ENCODE data around the gene CKAP2L. TPM values are rescaled to one million over a fixed set of nuclear protein-coding genes. Genes with fewer than 3 reads are reported as not detected.

CKAP2L gene
- total and polyA plus RNA-seq, 10 of the 15 experiments (the other 5 are each of a cell fraction or from before 2014, with no cell fraction given): 10.5 to 37.4 (median 20.2) TPM

DNA sequence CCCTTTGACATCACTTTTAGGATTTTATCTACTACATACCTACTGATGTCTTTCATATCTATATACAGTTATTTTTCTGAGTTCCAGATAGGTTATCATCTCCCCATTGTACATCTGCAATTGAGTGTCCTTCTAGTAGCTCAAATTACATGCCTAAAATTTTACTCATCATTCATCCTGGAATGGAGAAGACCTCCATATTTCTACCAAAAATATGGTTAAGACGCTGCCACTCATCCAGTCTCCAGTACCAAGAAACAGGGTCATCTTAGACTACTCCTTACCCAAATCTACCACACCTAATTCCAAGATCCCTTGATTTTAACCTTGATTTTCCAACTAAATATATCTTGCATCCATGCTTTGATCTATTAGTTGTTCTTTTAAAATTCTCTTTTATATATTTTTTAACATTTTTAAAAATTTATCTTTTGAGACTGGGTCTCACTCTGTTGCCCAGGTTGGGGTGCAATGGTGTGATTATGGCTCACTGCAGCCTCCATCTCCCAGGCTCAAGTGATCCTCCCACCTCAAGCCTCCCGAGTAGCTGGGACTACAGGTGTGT lies 8.6 kb upstream of the CKAP2L start:
- RAD21 ChIA-PET (ENCODE audit: unreplicated experiment): interaction anchor here (0.8 to 1.6 kb wide), 6 partner anchors 10 to 70 kb away, joined by 3 to 6 read pairs (median 3); no protein-coding TSS in a partner anchor
- H3K9me3 ChIP-seq (replicated peaks; ENCODE audit: control insufficient read depth, insufficient read depth, low read length): peaks cover under 1% of the 10 kb centered on the region; the same call in 1 of the 3 replicates
- no peak overlapping the region for H3K9ac ChIP-seq (ENCODE audit: control insufficient read depth, insufficient read depth, low read length)
- H3K4me3 ChIP-seq: no peak overlapping the region
- BruUV-seq (replicated peaks): no TSS peak
- H3K79me2 ChIP-seq (ENCODE audit: control insufficient read depth, insufficient read depth, low read length): no peaks in the 10 kb centered on the region
- CTCF ChIA-PET: interaction anchor here (0.6 to 3.0 kb wide), 5 partner anchors 9 to 112 kb away, joined by 3 to 17 read pairs (median 6); no protein-coding TSS in a partner anchor
- H3K27me3 ChIP-seq (replicated peaks in 1 of 2; ENCODE audit: control insufficient read depth in 2 of 2, insufficient read depth in 2 of 2, low read length in 1 of 2): no peaks in the 10 kb centered on the region
- SMC1A ChIA-PET (ENCODE audit: uncharacterized antibody, unreplicated experiment): interaction anchor here (0.9 to 4.5 kb wide), 6 partner anchors 9 to 59 kb away, joined by 3 to 26 read pairs (median 4); no protein-coding TSS in a partner anchor
- ATAC-seq (no peak), DNase-seq (ENCODE audit: low read depth, low spot score) (no peak), FAIRE-seq (no peak)
- no peak overlapping the region for H3K27ac ChIP-seq (ENCODE audit: control insufficient read depth, insufficient read depth)
- no peak overlapping the region for H2AFZ ChIP-seq (ENCODE audit: control insufficient read depth, low read depth, low read length)
- H3K36me3 ChIP-seq (ENCODE audit: control insufficient read depth in 2 of 2, insufficient read depth in 2 of 2, low read length in 1 of 2): no peaks in the 10 kb centered on the region
- H3K4me1 ChIP-seq (ENCODE audit: control insufficient read depth, insufficient read depth, low read length): no peaks in the 10 kb centered on the region
- POLR2A ChIA-PET: interaction anchor here (1.0 kb wide), 1 partner anchor 9 kb away, joined by 3 read pairs; no protein-coding TSS in a partner anchor
- H3K4me2 ChIP-seq (ENCODE audit: control insufficient read depth, insufficient read depth): no peak overlapping the region
- 51% methylated on average over 2 of the region's 2 CpGs for WGBS (ENCODE audit: insufficient coverage, insufficient replicate concordance, low lambda C conversion rate, missing lambda C conversion rate)
- H4K20me1 ChIP-seq (ENCODE audit: control insufficient read depth, insufficient read depth): no peaks in the 10 kb centered on the region
- intact Hi-C loops (cut with micrococcal nuclease; ENCODE audit: unreplicated experiment): no loop called here
- in situ Hi-C loops (cut with MboI): no loop called here
- TF ChIP-seq BRCA1 (IDR thresholded peaks at IDR 0.05; ENCODE audit: low read depth, low read length): no peak
- no peak for TF ChIP-seq CHD1 (IDR thresholded peaks at IDR 0.05; ENCODE audit: low read depth, low read length)
- TF ChIP-seq, protein P1, sequence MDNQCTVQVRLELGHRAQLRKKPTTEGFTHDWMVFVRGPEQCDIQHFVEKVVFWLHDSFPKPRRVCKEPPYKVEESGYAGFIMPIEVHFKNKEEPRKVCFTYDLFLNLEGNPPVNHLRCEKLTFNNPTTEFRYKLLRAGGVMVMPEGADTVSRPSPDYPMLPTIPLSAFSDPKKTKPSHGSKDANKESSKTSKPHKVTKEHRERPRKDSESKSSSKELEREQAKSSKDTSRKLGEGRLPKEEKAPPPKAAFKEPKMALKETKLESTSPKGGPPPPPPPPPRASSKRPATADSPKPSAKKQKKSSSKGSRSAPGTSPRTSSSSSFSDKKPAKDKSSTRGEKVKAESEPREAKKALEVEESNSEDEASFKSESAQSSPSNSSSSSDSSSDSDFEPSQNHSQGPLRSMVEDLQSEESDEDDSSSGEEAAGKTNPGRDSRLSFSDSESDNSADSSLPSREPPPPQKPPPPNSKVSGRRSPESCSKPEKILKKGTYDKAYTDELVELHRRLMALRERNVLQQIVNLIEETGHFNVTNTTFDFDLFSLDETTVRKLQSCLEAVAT (IDR thresholded peaks at IDR 0.05): no peak
- no peak for TF ChIP-seq SMARCA5 (IDR thresholded peaks at IDR 0.05)
- TF ChIP-seq, protein P2, sequence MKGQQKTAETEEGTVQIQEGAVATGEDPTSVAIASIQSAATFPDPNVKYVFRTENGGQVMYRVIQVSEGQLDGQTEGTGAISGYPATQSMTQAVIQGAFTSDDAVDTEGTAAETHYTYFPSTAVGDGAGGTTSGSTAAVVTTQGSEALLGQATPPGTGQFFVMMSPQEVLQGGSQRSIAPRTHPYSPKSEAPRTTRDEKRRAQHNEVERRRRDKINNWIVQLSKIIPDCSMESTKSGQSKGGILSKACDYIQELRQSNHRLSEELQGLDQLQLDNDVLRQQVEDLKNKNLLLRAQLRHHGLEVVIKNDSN (IDR thresholded peaks at IDR 0.05; ENCODE audit: borderline replicate concordance, extremely low read length, insufficient read depth, low read depth, low read length): no peak
- TF ChIP-seq YBX1 (IDR thresholded peaks at IDR 0.05): no peak
- no peak for TF ChIP-seq POLR2AphosphoS2 (IDR thresholded peaks at IDR 0.05; ENCODE audit: low read depth, low read length)
- no peak for TF ChIP-seq CBFB (IDR thresholded peaks at IDR 0.05; ENCODE audit: low read depth)
- no peak for TF ChIP-seq CBX3 (IDR thresholded peaks at IDR 0.05; ENCODE audit: borderline replicate concordance, low read depth)
- TF ChIP-seq KAT2A (conservative IDR thresholded peaks at IDR 0.05; ENCODE audit: control insufficient read depth, low read depth, low read length): no peak
- TF ChIP-seq GATAD2B (conservative IDR thresholded peaks at IDR 0.05; ENCODE audit: low read depth): no peak
- TF ChIP-seq BHLHE40 (IDR thresholded peaks at IDR 0.05; ENCODE audit: borderline replicate concordance in 1 of 2, low read depth in 2 of 2, low read length in 1 of 2): no peak
- TF ChIP-seq, protein P3, sequence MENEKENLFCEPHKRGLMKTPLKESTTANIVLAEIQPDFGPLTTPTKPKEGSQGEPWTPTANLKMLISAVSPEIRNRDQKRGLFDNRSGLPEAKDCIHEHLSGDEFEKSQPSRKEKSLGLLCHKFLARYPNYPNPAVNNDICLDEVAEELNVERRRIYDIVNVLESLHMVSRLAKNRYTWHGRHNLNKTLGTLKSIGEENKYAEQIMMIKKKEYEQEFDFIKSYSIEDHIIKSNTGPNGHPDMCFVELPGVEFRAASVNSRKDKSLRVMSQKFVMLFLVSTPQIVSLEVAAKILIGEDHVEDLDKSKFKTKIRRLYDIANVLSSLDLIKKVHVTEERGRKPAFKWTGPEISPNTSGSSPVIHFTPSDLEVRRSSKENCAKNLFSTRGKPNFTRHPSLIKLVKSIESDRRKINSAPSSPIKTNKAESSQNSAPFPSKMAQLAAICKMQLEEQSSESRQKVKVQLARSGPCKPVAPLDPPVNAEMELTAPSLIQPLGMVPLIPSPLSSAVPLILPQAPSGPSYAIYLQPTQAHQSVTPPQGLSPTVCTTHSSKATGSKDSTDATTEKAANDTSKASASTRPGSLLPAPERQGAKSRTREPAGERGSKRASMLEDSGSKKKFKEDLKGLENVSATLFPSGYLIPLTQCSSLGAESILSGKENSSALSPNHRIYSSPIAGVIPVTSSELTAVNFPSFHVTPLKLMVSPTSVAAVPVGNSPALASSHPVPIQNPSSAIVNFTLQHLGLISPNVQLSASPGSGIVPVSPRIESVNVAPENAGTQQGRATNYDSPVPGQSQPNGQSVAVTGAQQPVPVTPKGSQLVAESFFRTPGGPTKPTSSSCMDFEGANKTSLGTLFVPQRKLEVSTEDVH (IDR thresholded peaks at IDR 0.05; ENCODE audit: low read depth, partially characterized antibody): no peak
- TF ChIP-seq, protein P4, sequence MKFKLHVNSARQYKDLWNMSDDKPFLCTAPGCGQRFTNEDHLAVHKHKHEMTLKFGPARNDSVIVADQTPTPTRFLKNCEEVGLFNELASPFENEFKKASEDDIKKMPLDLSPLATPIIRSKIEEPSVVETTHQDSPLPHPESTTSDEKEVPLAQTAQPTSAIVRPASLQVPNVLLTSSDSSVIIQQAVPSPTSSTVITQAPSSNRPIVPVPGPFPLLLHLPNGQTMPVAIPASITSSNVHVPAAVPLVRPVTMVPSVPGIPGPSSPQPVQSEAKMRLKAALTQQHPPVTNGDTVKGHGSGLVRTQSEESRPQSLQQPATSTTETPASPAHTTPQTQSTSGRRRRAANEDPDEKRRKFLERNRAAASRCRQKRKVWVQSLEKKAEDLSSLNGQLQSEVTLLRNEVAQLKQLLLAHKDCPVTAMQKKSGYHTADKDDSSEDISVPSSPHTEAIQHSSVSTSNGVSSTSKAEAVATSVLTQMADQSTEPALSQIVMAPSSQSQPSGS (IDR thresholded peaks at IDR 0.05; ENCODE audit: low read length): no peak
- no peak for TF ChIP-seq ZNF384 (IDR thresholded peaks at IDR 0.05; ENCODE audit: borderline replicate concordance, low read depth, low read length)
- no peak for TF ChIP-seq BCL11A (IDR thresholded peaks at IDR 0.05; ENCODE audit: low read depth, low read length)
